ENCODE results near the gene RPS6KA2.

RPS6KA2 gene

GRCh38 chr6:166656230-166657151, 29.4 kb upstream of the RPS6KA2 start:
- DNase-seq (ENCODE audit: low read depth in 2 of 2): no peak

DNA sequence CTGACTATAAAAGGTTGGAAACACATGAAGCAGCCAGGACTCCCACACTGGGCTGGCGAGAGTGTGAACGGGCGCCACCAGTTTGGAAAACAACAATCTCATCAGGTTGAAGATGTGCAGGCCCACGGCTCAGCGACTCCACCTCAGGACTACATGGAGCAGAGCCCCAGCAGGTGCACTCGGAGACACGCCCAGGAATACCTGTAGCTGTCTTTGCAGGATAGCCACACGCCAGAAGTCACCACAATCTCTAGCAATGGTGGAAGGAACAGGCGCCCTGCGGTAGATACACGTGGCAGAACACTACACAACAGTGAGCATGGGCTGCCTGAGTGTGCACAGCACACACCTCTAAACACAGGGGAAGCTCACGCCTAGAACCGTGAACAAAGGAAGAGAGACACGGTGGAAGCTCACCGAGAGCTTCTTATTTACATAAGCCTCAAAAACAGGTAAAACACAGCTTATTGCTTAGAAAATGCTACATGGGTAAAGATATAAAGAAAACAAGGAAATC, 28.7 kb upstream of the RPS6KA2 start:
- DNase-seq (ENCODE audit: low read depth in 2 of 2): no peak

DNA sequence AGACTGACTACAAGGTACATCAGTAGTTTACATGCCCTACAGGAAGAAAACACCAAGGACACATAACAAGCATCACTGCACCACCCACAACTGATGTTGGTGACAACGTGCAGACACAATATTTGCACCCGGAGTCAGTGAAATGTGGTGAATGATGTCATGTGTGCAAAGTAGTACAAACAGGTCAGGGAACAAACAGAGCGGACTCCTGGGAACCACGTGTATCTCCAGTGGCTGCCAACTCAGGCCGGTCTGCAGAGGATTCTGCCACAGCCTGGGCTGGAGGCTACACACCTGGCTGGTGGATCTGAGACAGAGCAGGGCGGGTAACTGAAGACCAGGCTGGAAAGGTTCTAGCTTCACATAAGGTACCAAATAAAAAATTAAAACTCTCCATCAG, 28.2 kb upstream of the RPS6KA2 start:
- DNase-seq (ENCODE audit: low read depth in 2 of 2): no peak

DNA sequence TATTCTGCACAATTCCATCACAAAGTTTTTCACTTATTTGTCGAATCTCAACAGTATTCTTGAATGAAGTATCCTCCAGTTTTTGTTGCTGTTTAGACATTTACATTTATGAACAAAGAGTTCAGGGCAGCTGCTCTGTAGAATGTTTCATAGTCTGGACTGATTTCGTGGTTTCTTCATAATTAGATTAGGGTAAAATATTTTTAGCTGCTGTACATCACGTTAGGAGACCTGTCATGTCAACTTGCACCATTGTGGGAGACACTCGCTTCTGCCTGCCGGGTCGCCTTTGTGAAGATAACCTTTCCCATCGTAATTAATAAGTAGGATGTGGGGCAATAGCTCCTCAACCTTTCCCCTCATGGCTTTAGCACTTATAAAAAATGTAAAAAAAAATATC, 27.5 kb upstream of the RPS6KA2 start:
- no peak for DNase-seq (ENCODE audit: low read depth in 2 of 2)

- no peak for DNase-seq (ENCODE audit: low read depth in 2 of 2)
These were observed 26.5 kb upstream of the RPS6KA2 start for GRCh38 chr6:166653639-166653941.

GRCh38 chr6:166650824-166651807, 24.1 kb upstream of the RPS6KA2 start:
- DNase-seq (ENCODE audit: low read depth in 2 of 2): no peak

GRCh38 chr6:166650047-166650446, 23.0 kb upstream of the RPS6KA2 start:
- DNase-seq (ENCODE audit: low read depth in 2 of 2): no peak

GRCh38 chr6:166648846-166649245, 21.8 kb upstream of the RPS6KA2 start:
- DNase-seq (ENCODE audit: low read depth in 2 of 2): no peak

- DNase-seq (ENCODE audit: low read depth in 2 of 2): no peak
These were observed 20.8 kb upstream of the RPS6KA2 start for GRCh38 chr6:166647896-166648295.

DNA sequence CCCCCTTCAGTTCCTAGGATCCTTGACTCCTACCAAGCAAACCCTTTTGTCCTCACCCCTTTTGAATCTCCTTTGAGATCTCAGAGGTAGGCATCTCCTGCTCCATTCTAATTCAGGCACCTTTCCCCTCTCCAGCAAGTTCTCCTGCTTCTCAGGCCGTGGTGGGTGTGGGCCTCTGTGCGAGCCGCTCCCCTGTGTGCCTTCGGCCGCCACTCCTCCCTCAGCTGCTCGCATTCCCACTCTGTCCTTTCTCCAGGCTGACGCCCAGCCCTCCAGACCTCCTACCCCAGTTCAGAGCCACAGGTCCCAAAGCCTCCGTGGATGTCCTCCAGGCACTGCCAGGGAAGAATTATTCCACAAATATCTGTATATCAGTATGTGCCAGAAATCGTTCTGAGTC, 19.7 kb upstream of the RPS6KA2 start:
- no peak for DNase-seq (ENCODE audit: low read depth in 2 of 2)

DNA sequence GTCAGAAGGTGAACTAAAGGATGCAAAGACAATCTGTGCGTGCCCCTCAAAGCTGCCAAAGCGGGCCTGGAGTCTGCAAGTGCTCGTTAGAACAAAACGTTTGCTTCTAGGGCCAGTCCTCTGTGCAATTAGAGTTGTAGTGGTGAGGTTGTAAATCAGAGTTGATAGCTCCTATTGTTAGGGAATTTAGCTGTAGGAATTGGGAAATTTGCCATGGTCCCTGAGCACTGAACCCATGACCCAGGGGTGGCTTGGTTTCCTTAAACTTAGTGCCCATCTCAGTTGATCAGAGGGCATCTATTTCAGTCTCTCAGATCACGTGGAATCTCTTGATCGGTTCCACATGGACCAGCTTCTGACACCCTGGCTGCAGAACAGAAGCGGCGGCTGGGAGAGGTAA, 18.8 kb upstream of the RPS6KA2 start:
- DNase-seq (ENCODE audit: low read depth in 2 of 2): no peak

DNA sequence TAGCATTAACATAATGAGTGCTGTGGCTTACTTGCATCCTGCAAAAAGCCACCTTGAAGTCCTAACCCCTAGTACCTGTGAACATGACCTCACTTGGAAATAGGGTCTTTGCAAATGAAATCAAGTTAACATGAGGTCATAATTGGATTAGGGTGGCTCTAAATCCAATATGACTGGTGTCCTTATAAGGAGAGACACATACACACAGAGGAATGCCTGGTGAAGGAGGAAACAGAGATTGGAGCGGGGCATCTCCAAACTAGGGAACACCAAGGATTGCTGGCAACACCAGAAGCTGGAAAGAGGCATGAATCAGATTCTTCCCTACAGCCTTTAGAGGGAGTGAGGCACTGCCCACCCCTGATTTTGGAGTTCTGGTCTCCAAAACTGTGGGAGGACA, 17.6 kb upstream of the RPS6KA2 start:
- no peak for DNase-seq (ENCODE audit: low read depth in 2 of 2)

DNA sequence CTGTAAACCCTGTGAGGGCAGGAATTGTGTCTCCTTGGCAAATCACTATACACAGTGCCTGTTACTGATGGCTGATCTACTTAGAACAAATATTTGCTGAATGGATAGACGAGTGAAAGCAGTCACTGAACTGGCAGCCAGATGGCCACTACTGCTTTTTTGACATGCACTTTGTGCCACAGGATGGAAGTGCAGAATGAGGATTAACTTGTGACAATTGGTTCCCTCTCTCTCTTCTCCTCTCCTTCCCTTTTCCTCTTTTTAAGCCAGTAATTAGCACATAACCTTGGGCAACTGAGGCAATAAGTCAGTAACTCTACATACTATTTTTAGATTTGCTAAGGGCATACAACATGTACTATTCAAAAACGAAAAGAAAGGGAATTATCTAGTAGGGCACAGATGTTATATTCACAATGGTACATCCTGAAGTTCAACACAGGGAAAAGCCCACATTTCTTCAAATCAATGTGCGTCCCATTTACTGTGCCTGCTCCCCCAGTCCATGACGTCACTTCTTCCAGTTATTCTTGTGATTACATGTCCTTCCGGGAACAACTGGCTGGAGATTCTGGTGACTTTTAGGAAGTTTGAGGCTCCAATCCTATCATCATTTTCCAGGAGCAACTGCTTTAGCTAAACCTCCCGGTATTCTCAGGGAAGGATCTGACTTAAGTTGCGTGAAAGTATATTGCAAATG, 17.0 kb upstream of the RPS6KA2 start:
- no peak for DNase-seq (ENCODE audit: low read depth in 2 of 2)

GRCh38 chr6:166642646-166643045, 15.6 kb upstream of the RPS6KA2 start:
- DNase-seq (ENCODE audit: low read depth in 2 of 2): no peak

DNA sequence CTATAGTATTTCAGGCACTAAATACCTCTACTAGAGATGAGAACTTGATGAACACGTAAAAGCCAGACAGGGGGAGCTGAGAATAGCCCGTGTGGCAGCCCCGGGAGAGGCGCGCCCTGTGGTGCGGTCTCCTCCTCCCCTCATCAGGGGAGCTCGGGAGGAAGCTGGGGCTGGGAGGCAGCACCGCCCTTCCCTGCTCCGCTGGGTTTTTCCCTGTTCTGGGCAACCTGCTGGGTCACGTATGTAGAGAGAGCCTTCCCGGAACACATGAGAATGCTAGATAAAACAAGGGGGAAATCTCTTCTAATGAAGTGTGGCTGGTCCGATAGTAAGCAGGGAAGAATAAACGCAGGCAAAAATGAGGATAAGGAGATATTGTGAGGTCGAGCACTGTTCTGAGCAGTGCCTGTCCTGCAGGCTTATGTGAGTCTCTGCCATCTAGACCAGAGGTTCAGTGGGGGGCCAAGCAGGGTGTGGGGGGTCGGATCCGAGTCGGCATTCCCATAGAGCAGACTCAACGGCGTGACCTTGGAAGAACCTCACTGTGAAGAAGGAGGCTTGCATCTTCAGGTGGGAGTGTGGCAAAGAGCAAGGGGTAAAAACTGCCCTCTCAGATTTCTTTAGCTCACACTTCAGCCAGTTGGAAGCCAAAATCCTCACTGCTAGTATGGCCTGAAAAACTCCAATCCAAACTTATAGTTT, 13.4 kb upstream of the RPS6KA2 start:
- DNase-seq (ENCODE audit: low read depth in 2 of 2): no peak

DNA sequence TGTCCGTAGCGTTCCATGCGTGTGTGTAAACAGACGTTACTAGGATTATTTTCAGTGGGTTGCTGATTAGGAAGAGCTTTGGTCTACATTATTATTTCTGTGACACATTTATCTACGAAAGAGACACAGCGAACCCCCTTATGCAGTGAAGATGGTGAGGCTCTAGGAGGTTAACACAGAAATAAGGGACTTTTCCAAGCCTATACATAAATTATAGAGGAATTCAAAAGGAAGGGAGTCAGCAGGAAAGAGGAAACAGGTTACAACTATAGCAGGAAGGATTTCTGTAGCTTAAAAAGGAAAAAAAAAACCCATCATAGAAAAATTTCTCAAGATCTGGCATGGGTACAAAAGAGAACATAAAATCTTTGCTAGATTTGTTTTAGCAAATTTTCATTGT, 12.9 kb upstream of the RPS6KA2 start:
- no peak for DNase-seq (ENCODE audit: low read depth in 2 of 2)

DNA sequence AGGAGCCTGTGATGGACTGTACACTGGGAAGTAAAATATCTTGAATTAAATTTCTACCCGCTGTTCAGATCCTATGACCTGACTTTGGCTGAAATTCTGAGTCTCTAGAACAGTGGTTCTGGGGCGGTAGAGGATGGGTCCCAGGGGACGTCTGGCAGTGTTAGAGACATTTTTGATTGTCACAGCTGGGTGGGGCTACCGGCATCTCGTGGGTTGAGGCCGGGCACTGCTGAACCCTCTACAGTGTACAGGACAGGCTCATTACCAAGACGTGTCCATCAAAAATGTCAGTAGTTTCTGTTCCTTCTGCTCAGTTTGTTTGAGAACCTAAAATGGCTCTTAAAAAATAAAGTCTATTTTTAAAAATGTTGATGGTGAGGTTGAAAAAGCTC, 11.5 kb upstream of the RPS6KA2 start:
- no peak for DNase-seq (ENCODE audit: low read depth in 2 of 2)

GRCh38 chr6:166637812-166638572, 10.9 kb upstream of the RPS6KA2 start:
- no peak for DNase-seq (ENCODE audit: low read depth in 2 of 2)

DNA sequence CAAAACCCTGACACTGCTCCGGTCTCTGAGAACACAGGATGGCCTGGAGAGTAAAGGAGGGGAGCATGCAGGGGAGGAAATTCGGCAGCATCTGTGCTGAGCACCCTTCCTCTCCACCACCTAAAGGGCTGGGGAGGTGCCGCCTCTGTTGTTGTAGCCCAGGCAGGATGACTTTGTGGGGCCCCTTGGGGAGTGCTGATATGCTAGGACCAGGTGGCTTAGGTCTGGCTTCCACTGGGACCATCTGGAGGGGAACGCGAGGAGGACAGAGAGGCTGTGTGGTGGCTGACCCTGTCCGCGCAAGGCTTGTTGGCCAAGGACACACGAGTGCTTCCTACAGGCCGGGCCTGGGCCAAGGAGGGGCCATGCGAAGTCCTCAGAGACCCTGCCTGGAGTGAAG, 9.9 kb upstream of the RPS6KA2 start:
- DNase-seq (ENCODE audit: low read depth in 2 of 2): no peak

DNA sequence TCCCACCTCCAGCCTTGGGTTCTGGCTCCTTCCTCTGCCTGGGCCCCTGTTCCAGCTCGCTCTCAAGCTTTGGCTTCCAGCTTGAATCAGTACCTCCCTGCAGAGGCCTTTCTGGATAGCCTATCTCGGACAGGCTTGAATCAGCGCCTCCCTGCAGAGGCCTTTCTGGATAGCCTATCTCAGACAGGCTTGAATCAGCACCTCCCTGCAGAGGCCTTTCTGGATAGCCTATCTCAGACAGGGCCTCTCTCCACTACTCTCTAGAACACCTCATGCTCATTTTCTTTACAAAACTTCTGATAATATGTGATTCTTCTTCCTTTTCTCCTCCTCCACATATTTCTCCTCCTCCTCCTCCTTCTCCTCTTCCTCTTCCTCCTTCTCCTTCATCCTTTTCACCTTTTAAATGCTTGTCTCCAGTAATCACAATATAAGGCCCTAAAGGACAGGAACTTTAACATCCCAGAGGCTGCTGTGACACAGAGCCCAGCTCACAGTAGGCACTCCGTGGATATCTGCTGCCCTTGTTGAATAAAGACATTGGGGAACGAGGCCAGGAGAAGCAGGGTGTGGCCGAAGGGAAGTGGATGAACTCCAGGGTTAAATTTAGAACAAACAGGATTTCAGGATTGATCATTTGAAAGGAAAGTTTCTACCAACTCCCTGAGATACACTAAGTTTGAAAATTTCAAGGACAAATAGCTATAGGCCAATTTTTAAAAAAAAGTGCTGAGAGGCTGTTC, 9.3 kb upstream of the RPS6KA2 start:
- no peak for DNase-seq (ENCODE audit: low read depth in 2 of 2)
